COLO829 (cell line): ENCODE results near the gene LANCL3.

Experiments
- DNase-seq: peaks from one replicate; pipeline ENCODE4 v3.0.0; 2012; ENCODE audit warnings: low spot score

The LANCL3 gene

DNA sequence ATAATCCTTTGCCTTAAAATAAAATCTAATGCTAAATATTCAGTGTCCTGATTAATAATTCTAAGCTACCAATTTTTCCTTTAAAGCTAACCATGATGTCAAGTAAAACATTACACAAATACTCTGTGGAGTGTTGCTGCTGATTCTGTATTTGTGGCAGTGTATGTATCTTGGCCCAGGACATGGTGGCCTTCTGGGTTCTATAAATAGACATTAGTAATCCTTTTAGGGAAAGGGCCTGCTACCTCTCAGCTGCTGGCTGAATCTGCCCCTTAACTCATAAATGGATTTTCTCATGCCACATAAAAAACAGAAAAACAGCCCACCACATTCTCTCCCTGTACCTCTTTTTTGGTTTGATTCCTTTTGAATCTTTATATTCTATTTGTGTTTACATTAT, 113.0 kb downstream of the LANCL3 start:
- DNase-seq = no peak

DNA sequence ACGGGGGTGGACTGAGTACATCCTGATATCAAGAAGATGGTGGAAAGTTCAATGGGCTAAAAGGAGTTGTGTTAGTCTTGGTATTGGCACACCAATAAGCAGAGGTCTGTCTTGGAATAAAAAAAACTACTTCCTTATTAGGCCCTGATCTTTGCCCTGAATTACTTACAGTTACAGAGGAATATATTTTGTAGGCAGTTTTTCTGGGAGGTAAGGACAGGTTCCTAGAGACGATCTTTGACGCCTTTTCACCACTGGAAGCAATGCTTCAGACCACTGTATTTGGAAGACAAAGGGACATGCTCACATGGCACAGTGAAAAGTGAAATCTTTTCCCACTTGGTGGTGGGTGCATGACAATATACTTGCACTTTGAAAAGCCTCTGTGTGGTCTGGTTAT, 113.5 kb downstream of the LANCL3 start:
- DNase-seq = no peak

GRCh38 chrX:37685381-37686359, 114.2 kb downstream of the LANCL3 start, which contains the start of gene XK:
Gene XK, plus strand, starts transcription at chrX:37685791. Its CDS starts 171 bp downstream, at chrX:37685962.
- DNase-seq = peak; percentile 1

- no peak for DNase-seq
Measured at GRCh38 chrX:37686369-37686995, 115.0 kb downstream of the LANCL3 start.

DNA sequence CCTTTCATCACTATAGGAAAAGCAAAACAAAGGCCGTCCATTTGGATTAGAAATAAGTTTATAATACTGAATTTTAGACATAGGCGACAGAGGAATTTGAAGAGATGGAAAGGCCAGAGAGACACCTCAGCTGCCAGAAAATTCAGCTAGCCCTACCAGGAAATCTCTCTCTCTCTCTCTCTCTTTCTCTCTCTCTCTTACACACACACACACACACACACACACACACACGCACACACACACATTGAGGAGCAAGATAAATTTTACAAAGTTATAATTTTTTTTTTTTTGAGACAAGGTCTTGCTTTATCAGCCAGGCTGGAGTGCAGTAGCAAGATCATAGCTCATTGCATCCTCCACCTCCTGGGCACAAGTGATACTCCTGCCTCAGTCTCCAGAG, 115.5 kb downstream of the LANCL3 start:
- no peak for DNase-seq

DNA sequence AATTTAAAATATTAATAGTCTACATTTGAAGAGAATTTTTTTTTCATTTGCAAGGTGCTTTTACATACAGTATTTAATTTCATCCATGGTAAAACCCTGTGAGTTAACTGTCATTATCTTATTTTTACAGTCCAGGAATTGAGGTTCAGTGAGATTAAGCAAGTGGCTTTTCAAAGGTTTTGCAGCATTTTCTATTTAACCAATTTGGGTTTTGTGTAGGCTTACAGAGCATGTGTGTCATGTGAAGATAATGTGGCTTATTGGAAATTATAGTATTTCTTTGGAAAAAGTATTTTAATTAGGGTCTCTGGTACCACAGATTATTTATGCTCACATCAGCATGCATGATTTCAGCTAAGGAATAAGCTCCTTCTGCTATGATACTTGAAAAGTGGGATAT, 118.7 kb downstream of the LANCL3 start:
- no peak for DNase-seq

DNA sequence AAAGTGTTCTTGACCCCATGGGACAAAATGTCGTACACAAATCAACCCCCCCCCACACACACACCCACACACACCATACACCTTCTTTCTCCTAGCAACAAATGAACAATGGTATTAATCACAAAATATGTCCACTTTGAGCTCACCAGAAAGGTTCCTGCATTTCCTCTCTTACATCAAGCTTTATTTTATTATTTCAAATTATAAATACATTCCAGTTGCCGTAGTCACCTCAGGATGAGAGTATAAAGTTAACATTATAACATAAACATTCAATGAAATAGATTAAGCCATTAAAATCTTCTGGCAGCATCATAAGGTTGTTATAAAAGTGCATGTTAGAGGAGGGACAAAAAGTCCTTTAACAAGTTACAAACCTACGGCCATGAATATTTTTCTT, 121.5 kb downstream of the LANCL3 start:
- no peak for DNase-seq

DNA sequence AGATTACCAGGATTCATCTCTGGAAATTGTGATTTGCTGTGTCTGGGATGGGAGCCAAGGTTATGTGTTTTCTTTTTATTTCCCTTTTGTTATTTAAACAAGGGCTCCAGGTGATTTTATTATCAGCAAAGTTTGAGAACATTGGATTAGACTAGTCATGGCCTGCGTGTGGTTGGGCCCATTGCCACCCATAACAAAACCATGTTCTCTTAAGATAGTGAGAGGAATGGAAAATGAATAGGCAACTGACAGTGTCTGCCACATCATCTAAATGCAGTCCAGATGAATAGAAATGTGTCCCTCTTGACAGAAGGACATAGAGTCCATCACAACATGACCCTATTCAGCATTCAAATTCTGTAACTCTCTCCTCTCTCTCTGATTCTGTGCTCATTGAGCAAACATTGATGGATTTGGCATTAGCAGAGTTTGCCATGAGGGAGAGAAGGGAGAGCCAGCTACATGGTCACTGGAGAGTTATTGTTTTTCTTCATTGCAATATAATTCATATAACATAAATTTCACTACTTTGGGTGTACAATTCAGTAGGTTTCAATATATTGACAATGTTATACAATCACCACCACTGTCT, 125.8 kb downstream of the LANCL3 start:
- no peak for DNase-seq

GRCh38 chrX:37701588-37701987, 130.1 kb downstream of the LANCL3 start:
- no peak for DNase-seq

DNA sequence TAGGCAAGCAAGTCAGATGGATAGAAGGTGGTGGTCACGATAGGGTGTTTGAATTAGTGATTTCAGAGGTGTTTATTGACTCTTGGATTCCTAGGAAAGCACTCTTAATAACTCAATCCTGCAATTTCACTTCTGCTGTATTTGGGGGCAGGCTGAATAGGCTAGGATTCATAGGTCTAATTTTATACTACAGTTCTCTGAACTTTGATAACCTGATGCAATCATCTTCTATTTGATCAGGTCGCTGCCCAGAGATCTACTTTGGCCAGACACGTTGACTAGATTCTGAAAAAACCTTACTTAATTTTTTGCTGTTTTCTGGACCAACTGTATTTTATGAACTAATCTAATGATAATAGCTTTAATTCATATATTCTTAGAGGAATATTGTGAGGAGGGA, 140.5 kb downstream of the LANCL3 start:
- DNase-seq = no peak

GRCh38 chrX:37712458-37712857, 141.0 kb downstream of the LANCL3 start:
- DNase-seq = peak; percentile 6

DNA sequence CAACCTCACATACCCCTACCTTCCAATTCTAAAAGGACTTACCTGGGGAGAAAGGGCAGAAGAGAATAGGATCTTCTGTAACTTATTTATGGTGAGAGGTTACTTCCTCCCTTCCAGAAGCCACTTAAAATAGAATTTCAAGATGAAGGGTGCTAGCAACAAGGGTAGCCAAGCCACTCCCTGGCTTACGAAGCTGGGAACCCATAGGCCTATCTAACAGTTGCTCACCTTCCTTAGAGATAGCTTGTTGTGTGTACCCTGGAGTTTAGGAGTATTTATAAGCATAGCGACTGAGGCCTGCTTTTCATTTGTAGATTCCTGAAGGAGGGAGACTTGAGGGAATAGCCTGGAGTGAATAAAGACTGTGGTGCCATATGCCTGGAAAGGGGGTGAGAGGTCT, 143.0 kb downstream of the LANCL3 start:
- no peak for DNase-seq

- DNase-seq = no peak
Measured at GRCh38 chrX:37716602-37717001, 145.1 kb downstream of the LANCL3 start.

GRCh38 chrX:37717708-37718107, 146.2 kb downstream of the LANCL3 start:
- DNase-seq = no peak

DNA sequence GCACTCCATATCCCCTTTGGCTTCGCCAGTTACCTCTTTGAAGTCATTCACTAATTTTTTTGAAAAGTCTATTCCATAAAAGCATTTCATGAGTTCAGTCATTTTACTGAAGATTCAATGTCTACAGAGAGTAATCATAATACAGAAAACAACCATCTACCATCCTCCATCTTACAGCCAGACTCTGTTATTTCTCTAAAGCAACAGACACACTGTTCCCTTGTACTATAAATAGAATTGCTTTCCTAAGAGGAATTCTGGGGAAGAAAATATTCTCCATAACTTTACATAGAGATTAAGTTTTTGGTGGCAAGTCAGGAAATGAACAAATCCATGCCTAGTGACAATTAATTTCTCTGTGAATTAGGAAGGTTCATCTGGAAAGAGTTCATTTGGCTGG, 151.1 kb downstream of the LANCL3 start:
- DNase-seq = no peak

DNA sequence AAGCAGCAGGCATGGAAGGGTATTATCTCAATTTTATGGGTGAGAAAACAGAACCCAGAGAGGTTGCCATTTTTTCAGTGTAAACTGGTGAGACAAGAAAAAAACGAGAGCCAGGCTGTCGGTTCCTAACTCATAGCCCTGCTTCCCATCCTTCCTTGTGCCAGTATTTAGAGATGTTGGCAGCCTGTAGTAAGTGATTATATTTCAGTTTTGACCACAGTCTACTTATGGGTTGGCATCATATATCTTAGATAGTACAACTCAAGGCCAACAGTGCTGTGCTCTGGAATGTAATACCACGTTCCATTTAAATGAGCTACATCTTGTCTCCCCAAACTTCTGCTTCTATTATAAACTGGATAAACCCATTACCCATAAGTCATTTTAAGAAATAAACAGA, 154.9 kb downstream of the LANCL3 start:
- no peak for DNase-seq
